Measurements from ENCODE around the gene LGR4.

GRCh38 chr11:27405134-27405533, 67.5 kb downstream of the LGR4 start:
- TF ChIP-seq BHLHE40 (IDR thresholded peaks at IDR 0.05; ENCODE audit: low read depth, low read length) = no peak
- TF ChIP-seq CTCF (conservative IDR thresholded peaks at IDR 0.05; ENCODE audit: low read depth, low read length) = no peak
- no peak for TF ChIP-seq POLR2A (IDR thresholded peaks at IDR 0.05; ENCODE audit: low read depth, low read length)
- no peak for TF ChIP-seq RAD21 (IDR thresholded peaks at IDR 0.05; ENCODE audit: low read length)
- TF ChIP-seq FOS (IDR thresholded peaks at IDR 0.05; ENCODE audit: low read depth, low read length) = no peak
- no peak for TF ChIP-seq MAFK (IDR thresholded peaks at IDR 0.05; ENCODE audit: low read depth, low read length)
- TF ChIP-seq RFX5 (IDR thresholded peaks at IDR 0.05; ENCODE audit: low read depth, low read length) = no peak
- TF ChIP-seq USF2 (IDR thresholded peaks at IDR 0.05; ENCODE audit: low read depth, low read length) = no peak
- TF ChIP-seq ELK1 (IDR thresholded peaks at IDR 0.05; ENCODE audit: borderline replicate concordance, low read depth, low read length) = no peak
- no peak for TF ChIP-seq CEBPB (IDR thresholded peaks at IDR 0.05; ENCODE audit: low read depth, low read length)
- TF ChIP-seq SMC3 (IDR thresholded peaks at IDR 0.05; ENCODE audit: low read depth, low read length) = no peak
- TF ChIP-seq NFE2L2 (IDR thresholded peaks at IDR 0.05; ENCODE audit: low read depth, low read length) = no peak
- no peak for TF ChIP-seq MXI1 (IDR thresholded peaks at IDR 0.05; ENCODE audit: borderline replicate concordance, low read depth, low read length)

All from IMR-90 (cell line).